SK-N-SH (cell line): Measurements from ENCODE around the gene MSTO1. TPM values are rescaled to one million over a fixed set of nuclear protein-coding genes. Genes with fewer than 3 reads are reported as not detected.

Experiments
- CTCF ChIA-PET: fragments of 300-600, 350-600 bp; formaldehyde crosslinking; extraction: SDS; loops from one replicate; lab custom pipeline; 2021; lab: Yijun Ruan, JAX
- POLR2A ChIA-PET: fragments of 350-600 bp; sonication (Branson Sonifier 250); formaldehyde crosslinking; extraction: SDS; loops from one replicate; lab custom pipeline; 2020; ENCODE audit warnings: antibody characterized with exemption, inconsistent platforms; lab: Yijun Ruan, JAX
- DNase-seq: peaks from one replicate; pipeline ENCODE4 v3.0.0; 2012
- H2AFZ ChIP-seq: fragments of 200-600 bp; sonication (generic); 2 replicates; pipeline ENCODE4 v1.8.1; 2016; ENCODE audit warnings: antibody characterized with exemption, mild to moderate bottlenecking, low read depth
- H3F3A ChIP-seq: fragments of 200-600 bp; sonication (generic); replicated peaks from 2 replicates; pipeline ENCODE3; 2016; ENCODE audit warnings: antibody characterized with exemption, mild to moderate bottlenecking; ENCODE audit not compliant: insufficient read depth
- H3K27ac ChIP-seq, 2 experiments: fragments of 200-500 bp in 1 of 2; fragments of 200-600 bp in 1 of 2; sonication (Bioruptor generic) in 1 of 2; sonication (generic), shearing (Covaris generic) in 1 of 2; 2 replicates each; pipeline versions ENCODE4 v1.5.1 to v1.6.1; 2014 to 2016; ENCODE audit warnings: low read depth in 2 of 2, inconsistent platforms in 1 of 2, low read length in 1 of 2, mild to moderate bottlenecking in 1 of 2, mixed read lengths in 1 of 2
- H3K27me3 ChIP-seq: fragments of 200-600 bp; sonication (generic), shearing (Covaris generic); 2 replicates; pipeline ENCODE4 v1.6.1; 2016; ENCODE audit warnings: mixed run types; ENCODE audit not compliant: insufficient read depth
- H3K36me3 ChIP-seq, 2 experiments: fragments of 200-500 bp in 1 of 2; fragments of 200-600 bp in 1 of 2; sonication (Bioruptor generic) in 1 of 2; sonication (generic) in 1 of 2; replicated peaks in 1 of 2; 2 replicates each; pipeline versions ENCODE3 to v1.5.1; 2014 to 2016; ENCODE audit warnings: low read length in 1 of 2, mild to moderate bottlenecking in 1 of 2; ENCODE audit not compliant: insufficient read depth in 2 of 2, control insufficient read depth in 1 of 2
- H3K4me1 ChIP-seq, 2 experiments: fragments of 200-500 bp in 1 of 2; fragments of 200-600 bp in 1 of 2; sonication (Bioruptor generic) in 1 of 2; sonication (generic), shearing (Covaris generic) in 1 of 2; 2 replicates each; pipeline versions ENCODE4 v1.5.1 to v1.6.1; 2014 to 2016; ENCODE audit warnings: low read depth in 1 of 2, low read length in 1 of 2, mixed run types in 1 of 2; ENCODE audit not compliant: insufficient read depth in 2 of 2, control insufficient read depth in 1 of 2
- H3K4me2 ChIP-seq: fragments of 200-600 bp; sonication (generic), shearing (Covaris generic); 2 replicates; pipeline ENCODE4 v1.6.1; 2017; ENCODE audit warnings: mixed run types
- H3K4me3 ChIP-seq, 2 experiments: fragments of 200-500 bp in 1 of 2; fragments of 200-600 bp in 1 of 2; sonication (Bioruptor generic) in 1 of 2; sonication (generic), shearing (Covaris generic) in 1 of 2; 2 replicates each; pipeline versions ENCODE4 v1.5.1 to v1.8.1; 2014 to 2016; ENCODE audit warnings: low read depth in 2 of 2, inconsistent platforms in 1 of 2, low read length in 1 of 2, mild to moderate bottlenecking in 1 of 2, mixed read lengths in 1 of 2, moderate library complexity in 1 of 2
- H3K79me2 ChIP-seq: fragments of 200-600 bp; sonication (generic); 2 replicates; pipeline ENCODE4 v1.8.1; 2017; ENCODE audit warnings: mild to moderate bottlenecking; ENCODE audit not compliant: insufficient read depth
- H3K9ac ChIP-seq: fragments of 200-600 bp; sonication (generic); 2 replicates; pipeline ENCODE4 v1.6.1; 2017; ENCODE audit warnings: mixed run types
- H3K9me2 ChIP-seq: fragments of 200-600 bp; sonication (generic); 2 replicates; pipeline ENCODE4 v1.6.1; 2017; ENCODE audit warnings: mixed run types
- H3K9me3 ChIP-seq: fragments of 200-600 bp; sonication (generic); 2 replicates; pipeline ENCODE4 v1.6.1; 2017; ENCODE audit warnings: mixed run types, mild to moderate bottlenecking, moderate library complexity
- H4K20me1 ChIP-seq: fragments of 200-600 bp; sonication (generic); 2 replicates; pipeline ENCODE4 v1.6.1; 2017; ENCODE audit warnings: mild to moderate bottlenecking, mixed run types; ENCODE audit not compliant: insufficient read depth
- CHD2 ChIP-seq: fragments of 150-350 bp; IDR thresholded peaks from 2 replicates; pipeline ENCODE4 v1.6.1; 2018; ENCODE audit warnings: low read length; ENCODE audit not compliant: partially characterized antibody
- CTCF ChIP-seq: fragments of 200-600 bp; sonication (generic); IDR thresholded peaks from 2 replicates; pipeline ENCODE4 v1.6.1; 2017; ENCODE audit warnings: antibody characterized with exemption, mild to moderate bottlenecking, moderate library complexity
- ELF1 ChIP-seq: IDR thresholded peaks from 2 replicates; pipeline ENCODE4 v1.4.0; 2012
- EZH2phosphoT487 ChIP-seq: fragments of 200-600 bp; sonication (generic); IDR thresholded peaks from 2 replicates; pipeline ENCODE4 v1.6.1; 2017; ENCODE audit warnings: low read depth, mixed run types, mild to moderate bottlenecking, antibody characterized with exemption, moderate library complexity, borderline replicate concordance
- FOXJ3 ChIP-seq: sonication (generic); formaldehyde crosslinking; IDR thresholded peaks from 2 replicates; pipeline ENCODE4 v1.5.1; 2020; ENCODE audit warnings: mild to moderate bottlenecking, missing genetic modification reagents
- FOXM1 ChIP-seq: IDR thresholded peaks from 2 replicates; pipeline ENCODE4 v1.4.0; 2012; ENCODE audit warnings: low read depth, mild to moderate bottlenecking
- JUND ChIP-seq: IDR thresholded peaks from 2 replicates; pipeline ENCODE4 v1.4.0; 2012
- MAX ChIP-seq: IDR thresholded peaks from 2 replicates; pipeline ENCODE4 v1.4.0; 2012; ENCODE audit warnings: low read depth
- MEF2A ChIP-seq: IDR thresholded peaks from 2 replicates; pipeline ENCODE4 v1.4.0; 2012; ENCODE audit warnings: low read depth, borderline replicate concordance
- MXI1 ChIP-seq: IDR thresholded peaks from 2 replicates; pipeline ENCODE4 v1.6.1; 2012; ENCODE audit warnings: mild to moderate bottlenecking, low read depth, low read length, improper control_type of control experiment
- NRF1 ChIP-seq: IDR thresholded peaks from 2 replicates; pipeline ENCODE4 v1.6.1; 2012; ENCODE audit warnings: low read depth, mild to moderate bottlenecking, low read length
- PBX3 ChIP-seq: IDR thresholded peaks from 2 replicates; pipeline ENCODE4; 2012
- RAD21 ChIP-seq: IDR thresholded peaks from 2 replicates; pipeline ENCODE4 v1.6.1; 2012; ENCODE audit warnings: mild to moderate bottlenecking, low read length
- RCOR1 ChIP-seq: fragments of 150-350 bp; IDR thresholded peaks from 2 replicates; pipeline ENCODE4 v1.6.1; 2017; ENCODE audit warnings: antibody characterized with exemption, low read length
- RFX5 ChIP-seq: IDR thresholded peaks from 2 replicates; pipeline ENCODE4 v1.6.1; 2012; ENCODE audit warnings: mild to moderate bottlenecking, improper control_type of control experiment, low read length
- RXRA ChIP-seq: IDR thresholded peaks from 2 replicates; pipeline ENCODE4 v1.4.0; 2012; ENCODE audit warnings: low read depth, mild to moderate bottlenecking, borderline replicate concordance
- TAF1 ChIP-seq: IDR thresholded peaks from 2 replicates; pipeline ENCODE4 v1.6.1; 2012; ENCODE audit warnings: low read depth, mild to moderate bottlenecking, low read length, moderate library complexity, borderline replicate concordance
- TCF12 ChIP-seq: IDR thresholded peaks from 2 replicates; pipeline ENCODE4 v1.4.0; 2012
- TEAD4 ChIP-seq: IDR thresholded peaks from 2 replicates; pipeline ENCODE4 v1.4.0; 2012; ENCODE audit warnings: mild to moderate bottlenecking, borderline replicate concordance; ENCODE audit not compliant: insufficient read depth
- YY1 ChIP-seq: IDR thresholded peaks from 2 replicates; pipeline ENCODE4 v1.4.0; 2012; ENCODE audit warnings: low read depth, mild to moderate bottlenecking
- ZBTB33 ChIP-seq: IDR thresholded peaks from 2 replicates; pipeline ENCODE4 v1.4.0; 2012; ENCODE audit warnings: low read depth, borderline replicate concordance
- WGBS: methylation state at CpG from one replicate; pipeline ENCODE4 v1.1.6; 2017; ENCODE audit warnings: low lambda C conversion rate; 5-methylcytosine and 5-hydroxymethylcytosine counted together
- polyA plus RNA-seq, 3 experiments: library from polyadenylated mRNA; depleted of rRNA; stranded (reverse); fragments of >200 nt; gene quantifications; 2 replicates each; pipeline ENCODE4 v1.2.3, GENCODE V29; 2012
- TF ChIP-seq, protein P1 (sequence below): fragments of 150-350 bp; IDR thresholded peaks from 2 replicates; pipeline ENCODE4 v1.6.1; 2017; ENCODE audit warnings: antibody characterized with exemption, low read length, low read depth, borderline replicate concordance

Gene MSTO1
- polyA plus RNA-seq, 1 of the 3 experiments (the other 2 are of a cell fraction): 22.4 TPM

GRCh38 chr1:155570593-155570990 lies 39.4 kb upstream of the MSTO1 start:
- no peak overlapping the region for H3K4me2 ChIP-seq
- H3K9me3 ChIP-seq: no peaks in the 10 kb centered on the region
- CTCF ChIA-PET: interaction anchor here (1.3 kb wide), 1 partner anchor 22 kb away, joined by 5 read pairs; no protein-coding TSS in a partner anchor
- WGBS: 93% methylated on average over 4 of the region's 4 CpGs
- H3K36me3 ChIP-seq: peaks cover 12 to 19% of the 10 kb centered on the region in 2 experiments
- no peaks in the 10 kb centered on the region for H3K9me2 ChIP-seq
- H3F3A ChIP-seq: peaks cover 10% of the 10 kb centered on the region
- H3K4me3 ChIP-seq: no peak overlapping the region
- no peak for DNase-seq
- no peak overlapping the region for H2AFZ ChIP-seq
- H3K79me2 ChIP-seq: peaks cover 90% of the 10 kb centered on the region
- no peak overlapping the region for H3K27ac ChIP-seq
- no peak for TF ChIP-seq FOXM1
- TF ChIP-seq YY1: no peak
- no peak for TF ChIP-seq EZH2phosphoT487
- TF ChIP-seq RFX5: no peak
- no peak for TF ChIP-seq PBX3
- no peak for TF ChIP-seq FOXJ3 (CRISPR knock-in tag)
- no peak for TF ChIP-seq RCOR1
- TF ChIP-seq RAD21: no peak
- no peak for TF ChIP-seq TAF1
- TF ChIP-seq CHD2: no peak
- TF ChIP-seq MXI1: no peak
- TF ChIP-seq JUND: no peak
- no peak for TF ChIP-seq MAX
- TF ChIP-seq ELF1: no peak
- no peak for TF ChIP-seq RXRA
- no peaks in the 10 kb centered on the region for H3K27me3 ChIP-seq
- no peak overlapping the region for H3K9ac ChIP-seq
- POLR2A ChIA-PET: no interaction called here
- no peaks in the 10 kb centered on the region for H4K20me1 ChIP-seq
- no peaks in the 10 kb centered on the region for H3K4me1 ChIP-seq

DNA sequence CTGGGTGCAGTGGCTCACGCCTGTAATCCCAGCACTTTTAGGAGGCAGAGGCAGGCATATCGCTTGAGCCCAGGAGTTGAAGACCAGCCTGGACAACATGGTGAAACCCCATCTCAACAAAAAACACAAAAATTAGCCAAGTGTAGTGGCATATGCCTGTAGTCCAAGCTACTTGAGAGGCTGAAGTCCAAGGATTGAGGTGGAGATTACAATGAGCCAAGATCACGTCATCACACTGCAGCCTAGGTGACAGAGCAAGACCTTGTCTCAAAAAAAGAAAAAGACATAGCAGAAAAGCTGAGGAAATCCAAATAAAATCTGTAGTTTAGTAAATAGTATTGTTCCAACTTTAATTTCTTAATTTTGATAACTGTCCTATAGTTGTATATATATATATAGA lies 35.9 kb upstream of the MSTO1 start:
- CTCF ChIA-PET: interaction anchor here (0.6 to 1.1 kb wide), 3 partner anchors 70 to 618 kb away, joined by 3 read pairs; partner anchors contain the start of gene PBXIP1
- H3K9me2 ChIP-seq: no peaks in the 10 kb centered on the region
- no peaks in the 10 kb centered on the region for H3K4me1 ChIP-seq
- no peak overlapping the region for H3K9ac ChIP-seq
- peaks cover 62% of the 10 kb centered on the region for H3K79me2 ChIP-seq
- H3F3A ChIP-seq: peaks cover 4% of the 10 kb centered on the region
- no peak overlapping the region for H3K27ac ChIP-seq
- no peak for DNase-seq
- H3K9me3 ChIP-seq: no peaks in the 10 kb centered on the region
- no peak for TF ChIP-seq NRF1
- TF ChIP-seq EZH2phosphoT487: no peak
- no peak for TF ChIP-seq TCF12
- no peak for TF ChIP-seq TEAD4
- TF ChIP-seq CTCF: no peak
- TF ChIP-seq FOXJ3 (CRISPR knock-in tag): no peak
- no peak for TF ChIP-seq ZBTB33
- TF ChIP-seq, protein P1, sequence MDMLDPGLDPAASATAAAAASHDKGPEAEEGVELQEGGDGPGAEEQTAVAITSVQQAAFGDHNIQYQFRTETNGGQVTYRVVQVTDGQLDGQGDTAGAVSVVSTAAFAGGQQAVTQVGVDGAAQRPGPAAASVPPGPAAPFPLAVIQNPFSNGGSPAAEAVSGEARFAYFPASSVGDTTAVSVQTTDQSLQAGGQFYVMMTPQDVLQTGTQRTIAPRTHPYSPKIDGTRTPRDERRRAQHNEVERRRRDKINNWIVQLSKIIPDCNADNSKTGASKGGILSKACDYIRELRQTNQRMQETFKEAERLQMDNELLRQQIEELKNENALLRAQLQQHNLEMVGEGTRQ: no peak
- TF ChIP-seq MEF2A: no peak
- no peak for TF ChIP-seq JUND
- H4K20me1 ChIP-seq: no peaks in the 10 kb centered on the region
- H3K4me2 ChIP-seq: no peak overlapping the region
- no peak overlapping the region for H2AFZ ChIP-seq
- H3K27me3 ChIP-seq: no peaks in the 10 kb centered on the region
- WGBS: 98% methylated on average over 3 of the region's 3 CpGs
- POLR2A ChIA-PET: no interaction called here
- H3K36me3 ChIP-seq: peaks cover 7 to 8% of the 10 kb centered on the region in 2 experiments
- no peak overlapping the region for H3K4me3 ChIP-seq
